Measurements from ENCODE around the gene TCF20.

The TCF20 gene

GRCh38 chr22:42282252-42282942, 11.9 kb upstream of the TCF20 start:
- DNase-seq (ENCODE audit: low read depth in 2 of 2): no peak

- DNase-seq (ENCODE audit: low read depth in 2 of 2): no peak
These were observed 11.3 kb upstream of the TCF20 start for GRCh38 chr22:42281706-42282251.

GRCh38 chr22:42281284-42281683, 10.8 kb upstream of the TCF20 start:
- no peak for DNase-seq (ENCODE audit: low read depth in 2 of 2)

DNA sequence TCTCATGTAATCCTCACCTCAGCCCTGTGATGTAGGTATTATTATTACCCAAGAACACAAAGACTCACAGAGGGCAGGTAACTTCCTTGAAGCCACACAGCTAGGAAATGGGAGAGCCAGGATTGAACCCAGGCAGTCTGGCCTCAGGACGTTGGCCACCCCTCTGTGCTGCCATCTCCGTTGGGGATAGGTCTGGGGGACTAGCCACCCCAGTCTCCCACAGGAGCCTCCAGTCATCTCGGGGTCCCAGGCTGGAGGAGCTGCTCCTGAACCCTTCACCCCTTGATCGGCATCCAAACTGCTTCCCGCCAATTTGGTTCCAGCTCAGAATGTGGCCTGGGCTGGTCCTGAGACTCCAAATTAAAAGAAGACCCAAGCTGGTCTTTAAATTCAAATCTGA, 10.4 kb upstream of the TCF20 start:
- no peak for DNase-seq (ENCODE audit: low read depth in 2 of 2)

GRCh38 chr22:42280140-42280539, 9.7 kb upstream of the TCF20 start:
- DNase-seq (ENCODE audit: low read depth in 2 of 2): no peak

GRCh38 chr22:42279425-42280020, 9.1 kb upstream of the TCF20 start:
- DNase-seq (ENCODE audit: low read depth in 2 of 2): no peak

- DNase-seq (ENCODE audit: low read depth in 2 of 2): no peak
These were observed 7.7 kb upstream of the TCF20 start for GRCh38 chr22:42277988-42278776.

- no peak for DNase-seq (ENCODE audit: low read depth in 2 of 2)
These were observed 6.8 kb upstream of the TCF20 start for GRCh38 chr22:42277232-42277753.

DNA sequence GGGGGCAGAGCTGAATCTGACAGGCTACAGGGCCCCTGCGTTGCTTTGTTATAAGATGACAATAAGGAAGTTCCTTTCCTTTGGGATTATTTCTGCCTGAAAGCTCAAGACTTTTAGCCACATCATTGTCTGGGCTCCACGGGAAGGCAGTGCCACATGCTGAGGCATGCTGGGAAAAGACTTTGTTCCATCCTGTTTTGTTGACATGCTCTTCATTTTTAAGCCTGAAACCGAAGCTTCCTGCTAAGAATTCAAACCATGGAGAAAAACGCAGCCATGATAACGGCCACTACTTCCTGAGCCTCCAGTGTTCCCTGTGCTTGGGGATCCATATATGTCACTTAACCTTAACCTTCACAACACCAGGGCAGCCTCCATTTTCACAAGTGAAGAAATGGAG, 5.5 kb upstream of the TCF20 start:
- no peak for DNase-seq (ENCODE audit: low read depth in 2 of 2)

- DNase-seq (ENCODE audit: low read depth in 2 of 2): no peak
These were observed 4.7 kb upstream of the TCF20 start for GRCh38 chr22:42275176-42275575.

- DNase-seq (ENCODE audit: low read depth in 2 of 2): no peak
These were observed 3.5 kb upstream of the TCF20 start for GRCh38 chr22:42273855-42274451.

DNA sequence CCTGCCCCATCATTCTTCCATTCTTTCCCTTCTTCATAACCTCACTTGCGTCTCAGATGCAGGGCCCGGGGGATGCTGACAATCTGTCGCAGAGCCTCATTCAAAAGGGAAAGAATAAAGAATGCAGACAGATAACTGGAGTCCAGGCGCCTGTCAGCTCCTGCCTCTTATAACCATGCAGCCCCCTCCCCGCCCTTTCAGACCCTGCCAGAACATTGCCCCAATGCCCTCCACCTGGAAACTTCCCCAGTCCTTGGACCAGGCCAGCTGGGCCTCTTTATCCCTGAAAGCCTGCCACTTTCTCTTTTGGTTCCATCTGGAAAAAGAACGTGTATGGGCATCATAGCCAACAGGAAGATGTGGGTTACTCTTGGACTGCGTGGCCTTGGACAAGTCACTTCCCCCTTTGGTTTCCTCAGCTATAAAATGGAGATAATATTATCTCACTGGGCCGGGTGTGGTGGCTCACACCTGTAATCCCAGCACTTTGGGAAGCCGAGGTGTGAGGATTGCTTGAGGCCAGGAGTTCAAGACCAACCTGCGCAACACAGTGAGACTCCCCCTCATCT, 2.1 kb upstream of the TCF20 start:
- DNase-seq (ENCODE audit: low read depth in 2 of 2): no peak

GRCh38 chr22:42271906-42272305, 1.5 kb upstream of the TCF20 start:
- no peak for DNase-seq (ENCODE audit: low read depth in 2 of 2)

DNA sequence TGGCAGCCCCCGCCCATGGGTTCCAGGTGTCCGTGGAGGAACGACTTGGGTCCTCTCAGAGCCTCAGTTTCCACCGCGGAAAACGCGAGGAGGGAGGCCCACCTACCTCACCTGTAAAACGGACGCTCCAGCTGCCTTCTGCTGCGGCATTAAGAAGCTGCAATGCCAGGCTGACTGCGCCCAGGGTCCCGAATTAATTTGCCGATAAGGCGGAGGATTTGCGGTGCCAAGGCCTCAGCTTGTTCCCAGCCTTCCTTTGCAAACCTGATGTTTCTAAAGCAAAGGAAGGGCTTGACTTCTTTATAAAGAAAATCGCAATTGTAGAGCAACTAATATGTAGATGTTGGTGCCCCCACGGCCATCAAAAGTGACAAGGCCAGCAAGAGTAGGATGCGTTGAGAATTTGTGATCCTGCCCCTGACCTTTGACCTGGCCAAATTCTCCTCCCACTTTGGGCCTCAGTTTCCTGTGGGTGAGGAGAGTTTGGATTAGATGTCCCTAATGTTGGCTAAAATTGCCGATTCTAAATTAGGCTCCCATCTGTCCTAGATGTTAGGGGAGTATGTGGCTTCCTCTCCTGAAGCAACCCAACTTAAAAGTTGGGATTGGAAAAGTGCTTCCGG, 849 bp upstream of the TCF20 start:
- DNase-seq (ENCODE audit: low read depth in 2 of 2): no peak

DNA sequence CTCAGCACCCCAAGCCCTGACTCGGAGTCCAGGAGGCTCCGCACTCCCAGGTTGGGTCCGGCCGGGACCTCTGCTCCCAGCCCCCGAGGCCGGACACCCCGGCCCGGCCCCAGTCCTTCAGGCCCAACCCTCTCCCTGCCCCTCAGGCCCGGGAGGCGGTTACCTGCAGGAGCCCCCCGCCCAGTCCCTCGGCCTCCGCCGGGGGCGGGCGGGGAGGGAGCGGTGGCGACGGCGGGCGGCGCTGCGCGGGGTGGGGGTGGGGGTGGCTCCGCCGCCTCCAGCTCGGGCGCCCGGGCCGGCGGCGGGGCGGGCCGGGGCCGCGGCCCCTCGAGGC, 310 bp downstream of the TCF20 start:
- DNase-seq (ENCODE audit: low read depth in 2 of 2): no peak

GRCh38 chr22:42269432-42270175, 849 bp downstream of the TCF20 start:
- peak; percentile 62 to 67 for DNase-seq (ENCODE audit: low read depth in 2 of 2)

GRCh38 chr22:42268852-42269410, 1.5 kb downstream of the TCF20 start:
- no peak for DNase-seq (ENCODE audit: low read depth in 2 of 2)

GRCh38 chr22:42265321-42265720, 5.1 kb downstream of the TCF20 start:
- no peak for DNase-seq (ENCODE audit: low read depth in 2 of 2)

- no peak for DNase-seq (ENCODE audit: low read depth in 2 of 2)
These were observed 6.5 kb downstream of the TCF20 start for GRCh38 chr22:42263944-42264343.

DNA sequence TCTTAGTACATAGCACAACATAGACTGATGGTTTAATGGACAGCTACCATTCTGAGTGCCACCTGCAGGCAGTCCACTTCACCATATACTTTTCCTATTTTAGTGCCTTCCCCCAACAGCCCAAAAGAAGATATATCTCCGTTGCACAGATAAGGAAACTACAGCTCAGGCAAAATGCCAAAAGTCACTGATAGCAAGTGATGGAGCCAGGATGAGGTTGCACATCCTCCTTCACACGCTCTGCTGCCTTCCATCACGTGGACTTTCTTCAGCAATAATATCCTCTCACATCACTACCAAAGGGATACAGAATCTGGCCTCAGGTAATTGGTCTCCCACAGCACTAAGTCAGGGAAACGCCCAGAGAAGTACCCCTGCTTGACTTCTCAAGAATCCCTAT, 7.5 kb downstream of the TCF20 start:
- DNase-seq (ENCODE audit: low read depth in 2 of 2): no peak

All from stimulated activated CD8-positive, alpha-beta memory T cell treated with anti-CD3 and anti-CD28 coated beads, Interleukin-15, amount 100 ng/mL, for 48 hours (primary cell).